ENCODE measurements around the gene PTGR3.

Gene PTGR3

GRCh38 chr18:75221397-75221796 lies 12.5 kb upstream of the PTGR3 start:
- no peak for TF ChIP-seq CTCF (IDR thresholded peaks at IDR 0.05; ENCODE audit: low read depth, low read length)
- no peak overlapping the region for H3K4me3 ChIP-seq (replicated peaks in 1 of 2; ENCODE audit: low read depth in 2 of 2, low read length in 2 of 2)
- no peak for DNase-seq (ENCODE audit: low read depth in 2 of 2)

- TF ChIP-seq CTCF (IDR thresholded peaks at IDR 0.05; ENCODE audit: low read depth, low read length): no peak
- no peak overlapping the region for H3K4me3 ChIP-seq (replicated peaks in 1 of 2; ENCODE audit: low read depth in 2 of 2, low read length in 2 of 2)
- no peak for DNase-seq (ENCODE audit: low read depth in 2 of 2)
Observed at GRCh38 chr18:75220551-75221355, 11.8 kb upstream of the PTGR3 start.

- no peak for TF ChIP-seq CTCF (IDR thresholded peaks at IDR 0.05; ENCODE audit: low read depth, low read length)
- DNase-seq (ENCODE audit: low read depth in 2 of 2): no peak
- no peak overlapping the region for H3K4me3 ChIP-seq (replicated peaks in 1 of 2; ENCODE audit: low read depth in 2 of 2, low read length in 2 of 2)
Observed at GRCh38 chr18:75219745-75220375, 10.9 kb upstream of the PTGR3 start.

GRCh38 chr18:75218065-75218923 lies 9.4 kb upstream of the PTGR3 start:
- TF ChIP-seq CTCF (IDR thresholded peaks at IDR 0.05; ENCODE audit: low read depth, low read length): no peak
- no peak overlapping the region for H3K4me3 ChIP-seq (replicated peaks in 1 of 2; ENCODE audit: low read depth in 2 of 2, low read length in 2 of 2)
- no peak for DNase-seq (ENCODE audit: low read depth in 2 of 2)

GRCh38 chr18:75216911-75217689 lies 8.2 kb upstream of the PTGR3 start:
- no peak for TF ChIP-seq CTCF (IDR thresholded peaks at IDR 0.05; ENCODE audit: low read depth, low read length)
- DNase-seq (ENCODE audit: low read depth in 2 of 2): no peak
- H3K4me3 ChIP-seq (replicated peaks in 1 of 2; ENCODE audit: low read depth in 2 of 2, low read length in 2 of 2): no peak overlapping the region

All from cardiac fibroblast (primary cell).